Measurements from ENCODE around the gene ANKRD44. TPM values are rescaled to one million over a fixed set of nuclear protein-coding genes. Genes with fewer than 3 reads are reported as not detected.

ANKRD44 gene
- total RNA-seq, 4 donors from 2014 or later = 11.0 to 25.8 (median 23.9) TPM

GRCh38 chr2:197045115-197045514 lies 265.5 kb downstream of the ANKRD44 start:
- H3K27ac ChIP-seq = no peak overlapping the region
- H3K27me3 ChIP-seq = no peaks in the 10 kb centered on the region
- DNase-seq = no peak
- no peaks in the 10 kb centered on the region for H3K4me1 ChIP-seq
- no peaks in the 10 kb centered on the region for H3K36me3 ChIP-seq
- no peak overlapping the region for H3K4me3 ChIP-seq (replicated peaks in 1 of 3)
- TF ChIP-seq, protein P1, sequence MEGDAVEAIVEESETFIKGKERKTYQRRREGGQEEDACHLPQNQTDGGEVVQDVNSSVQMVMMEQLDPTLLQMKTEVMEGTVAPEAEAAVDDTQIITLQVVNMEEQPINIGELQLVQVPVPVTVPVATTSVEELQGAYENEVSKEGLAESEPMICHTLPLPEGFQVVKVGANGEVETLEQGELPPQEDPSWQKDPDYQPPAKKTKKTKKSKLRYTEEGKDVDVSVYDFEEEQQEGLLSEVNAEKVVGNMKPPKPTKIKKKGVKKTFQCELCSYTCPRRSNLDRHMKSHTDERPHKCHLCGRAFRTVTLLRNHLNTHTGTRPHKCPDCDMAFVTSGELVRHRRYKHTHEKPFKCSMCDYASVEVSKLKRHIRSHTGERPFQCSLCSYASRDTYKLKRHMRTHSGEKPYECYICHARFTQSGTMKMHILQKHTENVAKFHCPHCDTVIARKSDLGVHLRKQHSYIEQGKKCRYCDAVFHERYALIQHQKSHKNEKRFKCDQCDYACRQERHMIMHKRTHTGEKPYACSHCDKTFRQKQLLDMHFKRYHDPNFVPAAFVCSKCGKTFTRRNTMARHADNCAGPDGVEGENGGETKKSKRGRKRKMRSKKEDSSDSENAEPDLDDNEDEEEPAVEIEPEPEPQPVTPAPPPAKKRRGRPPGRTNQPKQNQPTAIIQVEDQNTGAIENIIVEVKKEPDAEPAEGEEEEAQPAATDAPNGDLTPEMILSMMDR (IDR thresholded peaks at IDR 0.05) = no peak
- no peak for TF ChIP-seq POLR2A (IDR thresholded peaks at IDR 0.05)
- H3K9me3 ChIP-seq = no peaks in the 10 kb centered on the region
- intact Hi-C loops (cut with DNase I) = no loop called here

DNA sequence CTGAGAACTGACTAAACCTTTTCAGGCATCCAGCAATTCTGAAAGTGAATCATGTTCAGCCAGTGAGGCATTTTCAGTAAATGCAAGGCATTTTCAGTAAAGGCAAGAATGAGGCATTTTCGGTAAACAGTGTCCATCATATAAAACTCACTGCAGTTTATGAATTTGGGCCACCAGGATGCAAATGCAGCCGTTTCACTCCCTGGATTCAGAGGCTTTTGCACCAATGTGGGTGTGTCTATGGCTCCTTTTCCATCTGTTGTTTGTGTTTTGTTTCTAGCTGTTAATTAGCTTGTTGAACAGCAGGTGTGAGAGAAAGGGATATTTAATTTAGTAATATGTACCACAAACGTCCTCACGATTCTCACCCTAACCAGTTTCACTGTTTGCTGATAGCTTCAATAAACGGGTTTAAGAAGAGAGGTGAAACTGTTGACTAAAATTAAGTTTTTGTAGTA lies 267.8 kb downstream of the ANKRD44 start:
- Histone ChIP-seq H3K27me3 (no peaks in the 10 kb centered on the region), H3K27ac (no peak overlapping the region), H3K4me3 (replicated peaks in 1 of 3) (no peak overlapping the region), H3K9me3 (no peaks in the 10 kb centered on the region), H3K4me1 (no peaks in the 10 kb centered on the region), H3K36me3 (no peaks in the 10 kb centered on the region)
- intact Hi-C loops (cut with DNase I) = no loop called here
- no peak for TF ChIP-seq POLR2A (IDR thresholded peaks at IDR 0.05)
- no peak for DNase-seq
- 83 to 85% methylated on average over 5 of the region's 5 CpGs for WGBS, 2 donors

GRCh38 chr2:197037863-197038398 lies 272.6 kb downstream of the ANKRD44 start:
- Histone ChIP-seq H3K36me3 (no peaks in the 10 kb centered on the region), H3K27ac (no peak overlapping the region), H3K27me3 (no peaks in the 10 kb centered on the region), H3K9me3 (no peaks in the 10 kb centered on the region), H3K4me3 (replicated peaks in 1 of 3) (no peak overlapping the region), H3K4me1 (no peaks in the 10 kb centered on the region)
- no peak for DNase-seq
- intact Hi-C loops (cut with DNase I) = no loop called here
- no peak for TF ChIP-seq POLR2A (IDR thresholded peaks at IDR 0.05)
- TF ChIP-seq, protein P1 (IDR thresholded peaks at IDR 0.05) = no peak
- 97 to 100% methylated on average over 2 of the region's 2 CpGs for WGBS, 2 donors

DNA sequence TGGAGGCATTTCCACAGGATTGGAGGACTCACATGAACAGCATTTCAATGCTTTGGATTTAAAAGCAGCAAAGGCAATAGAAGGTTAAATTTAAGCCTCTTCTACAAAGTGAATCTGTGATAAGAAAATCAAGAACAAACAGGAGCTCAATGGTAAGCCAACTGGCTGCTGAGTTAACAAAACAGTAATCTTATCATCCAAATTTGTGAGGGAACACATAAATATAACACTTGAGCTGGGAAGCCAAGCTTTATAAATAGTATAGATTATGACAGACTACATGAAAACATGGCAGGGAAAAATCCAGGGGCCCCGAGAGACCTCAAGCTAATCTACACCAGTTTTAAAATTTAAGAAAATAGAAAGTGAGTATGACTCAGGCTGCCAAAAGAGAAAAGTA lies 275.6 kb downstream of the ANKRD44 start:
- intact Hi-C loops (cut with DNase I) = no loop called here
- H3K27ac ChIP-seq = no peak overlapping the region
- DNase-seq = no peak
- no peaks in the 10 kb centered on the region for H3K27me3 ChIP-seq
- TF ChIP-seq, protein P1 (IDR thresholded peaks at IDR 0.05) = no peak
- no peak for TF ChIP-seq POLR2A (IDR thresholded peaks at IDR 0.05)
- H3K4me3 ChIP-seq (replicated peaks in 1 of 3) = no peak overlapping the region
- H3K36me3 ChIP-seq = no peaks in the 10 kb centered on the region
- H3K9me3 ChIP-seq = no peaks in the 10 kb centered on the region
- no peaks in the 10 kb centered on the region for H3K4me1 ChIP-seq
- 81 to 82% methylated on average over 1 of the region's 1 CpG for WGBS, 2 donors

DNA sequence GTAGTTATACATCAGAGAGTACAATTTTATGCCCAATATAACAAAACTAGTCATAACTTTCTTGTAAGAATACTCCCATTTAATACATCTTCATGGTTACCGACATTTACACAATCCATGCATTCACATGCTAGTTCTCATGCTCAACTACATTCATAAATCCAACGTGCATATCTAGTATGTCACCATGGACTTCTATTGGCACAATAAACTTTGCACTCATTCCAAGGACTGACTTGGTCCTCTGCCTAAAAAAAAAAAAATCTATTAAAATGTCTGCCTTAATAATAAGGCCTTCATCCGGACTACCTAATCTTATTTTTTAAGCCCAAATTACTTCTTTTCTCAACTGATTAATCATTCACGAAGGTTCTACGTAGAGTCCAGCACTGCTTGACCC lies 276.3 kb downstream of the ANKRD44 start:
- Histone ChIP-seq H3K4me1 (no peaks in the 10 kb centered on the region), H3K4me3 (replicated peaks in 1 of 3) (no peak overlapping the region), H3K27ac (no peak overlapping the region), H3K9me3 (no peaks in the 10 kb centered on the region), H3K36me3 (no peaks in the 10 kb centered on the region), H3K27me3 (no peaks in the 10 kb centered on the region)
- WGBS, 2 donors = 83 to 87% methylated on average over 5 of the region's 5 CpGs
- no peak for DNase-seq
- TF ChIP-seq, protein P1 (IDR thresholded peaks at IDR 0.05) = no peak
- TF ChIP-seq POLR2A (IDR thresholded peaks at IDR 0.05) = no peak
- intact Hi-C loops (cut with DNase I) = no loop called here

- H3K27ac ChIP-seq = no peak overlapping the region
- no peaks in the 10 kb centered on the region for H3K9me3 ChIP-seq
- no peak for DNase-seq
- intact Hi-C loops (cut with DNase I) = no loop called here
- 90 to 95% methylated on average over 2 of the region's 2 CpGs for WGBS, 2 donors
- no peak for TF ChIP-seq POLR2A (IDR thresholded peaks at IDR 0.05)
- TF ChIP-seq, protein P1 (IDR thresholded peaks at IDR 0.05) = no peak
- no peaks in the 10 kb centered on the region for H3K36me3 ChIP-seq
- H3K27me3 ChIP-seq = no peaks in the 10 kb centered on the region
- no peak overlapping the region for H3K4me3 ChIP-seq (replicated peaks in 1 of 3)
- H3K4me1 ChIP-seq = no peaks in the 10 kb centered on the region
Observed at GRCh38 chr2:197033222-197033621, 277.4 kb downstream of the ANKRD44 start.
